SK-N-SH (cell line): ENCODE results near the gene PODXL2. TPM values are rescaled to one million over a fixed set of nuclear protein-coding genes. Genes with fewer than 3 reads are reported as not detected.

ENCODE experiments used
- CTCF ChIA-PET: fragments of 300-600, 350-600 bp; formaldehyde crosslinking; extraction: SDS; loops from one replicate; lab custom pipeline; 2021; lab: Yijun Ruan, JAX
- POLR2A ChIA-PET: fragments of 350-600 bp; sonication (Branson Sonifier 250); formaldehyde crosslinking; extraction: SDS; loops from one replicate; lab custom pipeline; 2020; ENCODE audit warnings: antibody characterized with exemption, inconsistent platforms; lab: Yijun Ruan, JAX
- DNase-seq: peaks from one replicate; pipeline ENCODE4 v3.0.0; 2012
- H2AFZ ChIP-seq: fragments of 200-600 bp; sonication (generic); 2 replicates; pipeline ENCODE4 v1.8.1; 2016; ENCODE audit warnings: antibody characterized with exemption, mild to moderate bottlenecking, low read depth
- H3F3A ChIP-seq: fragments of 200-600 bp; sonication (generic); replicated peaks from 2 replicates; pipeline ENCODE3; 2016; ENCODE audit warnings: antibody characterized with exemption, mild to moderate bottlenecking; ENCODE audit not compliant: insufficient read depth
- H3K27ac ChIP-seq, 2 experiments: fragments of 200-500 bp in 1 of 2; fragments of 200-600 bp in 1 of 2; sonication (Bioruptor generic) in 1 of 2; sonication (generic), shearing (Covaris generic) in 1 of 2; 2 replicates each; pipeline versions ENCODE4 v1.5.1 to v1.6.1; 2014 to 2016; ENCODE audit warnings: low read depth in 2 of 2, inconsistent platforms in 1 of 2, low read length in 1 of 2, mild to moderate bottlenecking in 1 of 2, mixed read lengths in 1 of 2
- H3K27me3 ChIP-seq: fragments of 200-600 bp; sonication (generic), shearing (Covaris generic); 2 replicates; pipeline ENCODE4 v1.6.1; 2016; ENCODE audit warnings: mixed run types; ENCODE audit not compliant: insufficient read depth
- H3K36me3 ChIP-seq, 2 experiments: fragments of 200-500 bp in 1 of 2; fragments of 200-600 bp in 1 of 2; sonication (Bioruptor generic) in 1 of 2; sonication (generic) in 1 of 2; replicated peaks in 1 of 2; 2 replicates each; pipeline versions ENCODE3 to v1.5.1; 2014 to 2016; ENCODE audit warnings: low read length in 1 of 2, mild to moderate bottlenecking in 1 of 2; ENCODE audit not compliant: insufficient read depth in 2 of 2, control insufficient read depth in 1 of 2
- H3K4me1 ChIP-seq, 2 experiments: fragments of 200-500 bp in 1 of 2; fragments of 200-600 bp in 1 of 2; sonication (Bioruptor generic) in 1 of 2; sonication (generic), shearing (Covaris generic) in 1 of 2; 2 replicates each; pipeline versions ENCODE4 v1.5.1 to v1.6.1; 2014 to 2016; ENCODE audit warnings: low read depth in 1 of 2, low read length in 1 of 2, mixed run types in 1 of 2; ENCODE audit not compliant: insufficient read depth in 2 of 2, control insufficient read depth in 1 of 2
- H3K4me2 ChIP-seq: fragments of 200-600 bp; sonication (generic), shearing (Covaris generic); 2 replicates; pipeline ENCODE4 v1.6.1; 2017; ENCODE audit warnings: mixed run types
- H3K4me3 ChIP-seq, 2 experiments: fragments of 200-500 bp in 1 of 2; fragments of 200-600 bp in 1 of 2; sonication (Bioruptor generic) in 1 of 2; sonication (generic), shearing (Covaris generic) in 1 of 2; 2 replicates each; pipeline versions ENCODE4 v1.5.1 to v1.8.1; 2014 to 2016; ENCODE audit warnings: low read depth in 2 of 2, inconsistent platforms in 1 of 2, low read length in 1 of 2, mild to moderate bottlenecking in 1 of 2, mixed read lengths in 1 of 2, moderate library complexity in 1 of 2
- H3K79me2 ChIP-seq: fragments of 200-600 bp; sonication (generic); 2 replicates; pipeline ENCODE4 v1.8.1; 2017; ENCODE audit warnings: mild to moderate bottlenecking; ENCODE audit not compliant: insufficient read depth
- H3K9ac ChIP-seq: fragments of 200-600 bp; sonication (generic); 2 replicates; pipeline ENCODE4 v1.6.1; 2017; ENCODE audit warnings: mixed run types
- H3K9me2 ChIP-seq: fragments of 200-600 bp; sonication (generic); 2 replicates; pipeline ENCODE4 v1.6.1; 2017; ENCODE audit warnings: mixed run types
- H3K9me3 ChIP-seq: fragments of 200-600 bp; sonication (generic); 2 replicates; pipeline ENCODE4 v1.6.1; 2017; ENCODE audit warnings: mixed run types, mild to moderate bottlenecking, moderate library complexity
- H4K20me1 ChIP-seq: fragments of 200-600 bp; sonication (generic); 2 replicates; pipeline ENCODE4 v1.6.1; 2017; ENCODE audit warnings: mild to moderate bottlenecking, mixed run types; ENCODE audit not compliant: insufficient read depth
- CHD2 ChIP-seq: fragments of 150-350 bp; IDR thresholded peaks from 2 replicates; pipeline ENCODE4 v1.6.1; 2018; ENCODE audit warnings: low read length; ENCODE audit not compliant: partially characterized antibody
- EP300 ChIP-seq, 2 experiments: IDR thresholded peaks; 2 replicates each; pipeline versions ENCODE4 v1.4.0 to v1.6.1; 2012; ENCODE audit warnings: borderline replicate concordance in 1 of 2, low read depth in 1 of 2, low read length in 1 of 2
- EZH2phosphoT487 ChIP-seq: fragments of 200-600 bp; sonication (generic); IDR thresholded peaks from 2 replicates; pipeline ENCODE4 v1.6.1; 2017; ENCODE audit warnings: low read depth, mixed run types, mild to moderate bottlenecking, antibody characterized with exemption, moderate library complexity, borderline replicate concordance
- FOSL2 ChIP-seq: IDR thresholded peaks from 2 replicates; pipeline ENCODE4 v1.4.0; 2012; ENCODE audit warnings: low read depth, mild to moderate bottlenecking, moderate library complexity, borderline replicate concordance
- GABPA ChIP-seq: IDR thresholded peaks from 2 replicates; pipeline ENCODE4 v1.4.0; 2012; ENCODE audit warnings: low read depth, mild to moderate bottlenecking
- GATA2 ChIP-seq: sonication (generic); formaldehyde crosslinking; IDR thresholded peaks from 2 replicates; pipeline ENCODE4 v1.5.0; 2020; ENCODE audit warnings: mild to moderate bottlenecking, missing genetic modification reagents
- IRF3 ChIP-seq: fragments of 150-350 bp; IDR thresholded peaks from 2 replicates; pipeline ENCODE4 v1.6.1; 2016; ENCODE audit warnings: mild to moderate bottlenecking, low read depth, low read length
- JUND ChIP-seq: IDR thresholded peaks from 2 replicates; pipeline ENCODE4 v1.4.0; 2012
- MXI1 ChIP-seq: IDR thresholded peaks from 2 replicates; pipeline ENCODE4 v1.6.1; 2012; ENCODE audit warnings: mild to moderate bottlenecking, low read depth, low read length, improper control_type of control experiment
- NRF1 ChIP-seq: IDR thresholded peaks from 2 replicates; pipeline ENCODE4 v1.6.1; 2012; ENCODE audit warnings: low read depth, mild to moderate bottlenecking, low read length
- PBX3 ChIP-seq: IDR thresholded peaks from 2 replicates; pipeline ENCODE4; 2012
- POLR2AphosphoS5 ChIP-seq: IDR thresholded peaks from 2 replicates; pipeline ENCODE4 v1.6.1; 2012; ENCODE audit warnings: low read depth, low read length
- RXRA ChIP-seq: IDR thresholded peaks from 2 replicates; pipeline ENCODE4 v1.4.0; 2012; ENCODE audit warnings: low read depth, mild to moderate bottlenecking, borderline replicate concordance
- SIN3A ChIP-seq: IDR thresholded peaks from 2 replicates; pipeline ENCODE4 v1.6.1; 2012; ENCODE audit warnings: low read depth, mild to moderate bottlenecking, low read length, moderate library complexity, borderline replicate concordance
- TCF12 ChIP-seq: IDR thresholded peaks from 2 replicates; pipeline ENCODE4 v1.4.0; 2012
- TEAD4 ChIP-seq: IDR thresholded peaks from 2 replicates; pipeline ENCODE4 v1.4.0; 2012; ENCODE audit warnings: mild to moderate bottlenecking, borderline replicate concordance; ENCODE audit not compliant: insufficient read depth
- USF1 ChIP-seq: IDR thresholded peaks from 2 replicates; pipeline ENCODE4 v1.4.0; 2012; ENCODE audit warnings: low read depth, borderline replicate concordance
- YY1 ChIP-seq: IDR thresholded peaks from 2 replicates; pipeline ENCODE4 v1.4.0; 2012; ENCODE audit warnings: low read depth, mild to moderate bottlenecking
- ZBTB33 ChIP-seq: IDR thresholded peaks from 2 replicates; pipeline ENCODE4 v1.4.0; 2012; ENCODE audit warnings: low read depth, borderline replicate concordance
- WGBS: methylation state at CpG from one replicate; pipeline ENCODE4 v1.1.6; 2017; ENCODE audit warnings: low lambda C conversion rate; 5-methylcytosine and 5-hydroxymethylcytosine counted together
- polyA plus RNA-seq, 3 experiments: library from polyadenylated mRNA; depleted of rRNA; stranded (reverse); fragments of >200 nt; gene quantifications; 2 replicates each; pipeline ENCODE4 v1.2.3, GENCODE V29; 2012
- TF ChIP-seq, protein P1 (sequence below): fragments of 150-350 bp; IDR thresholded peaks from 2 replicates; pipeline ENCODE4 v1.6.1; 2017; ENCODE audit warnings: antibody characterized with exemption, low read length, low read depth, borderline replicate concordance
- TF ChIP-seq, protein P2 (sequence below): IDR thresholded peaks from 2 replicates; pipeline ENCODE4 v1.4.0; 2012; ENCODE audit warnings: low read depth

The PODXL2 gene
- polyA plus RNA-seq, 1 of the 3 experiments (the other 2 are of a cell fraction) = 27.5 TPM

- no peak overlapping the region for H2AFZ ChIP-seq
- no peaks in the 10 kb centered on the region for H4K20me1 ChIP-seq
- H3K4me1 ChIP-seq = peaks cover 0 to 39% of the 10 kb centered on the region in 2 experiments; a peak in 1 of 4 replicates
- no peak overlapping the region for H3K9ac ChIP-seq
- ChIA-PET POLR2A (interaction anchor here (0.8 to 1.0 kb wide), 2 partner anchors 11 to 44 kb away, joined by 3 read pairs; no protein-coding TSS in a partner anchor), CTCF (interaction anchor here (0.9 to 2.0 kb wide), 6 partner anchors 9 to 124 kb away, joined by 3 to 6 read pairs (median 4); no protein-coding TSS in a partner anchor)
- H3F3A ChIP-seq = no peaks in the 10 kb centered on the region
- H3K4me3 ChIP-seq = no peak overlapping the region
- no peaks in the 10 kb centered on the region for H3K27me3 ChIP-seq
- no peaks in the 10 kb centered on the region for H3K9me3 ChIP-seq
- WGBS = 77% methylated on average over 13 of the region's 13 CpGs
- no peaks in the 10 kb centered on the region for H3K9me2 ChIP-seq
- DNase-seq = no peak
- H3K4me2 ChIP-seq = no peak overlapping the region
- no peaks in the 10 kb centered on the region for H3K79me2 ChIP-seq
- no peaks in the 10 kb centered on the region for H3K36me3 ChIP-seq
- TF ChIP-seq GATA2 (CRISPR knock-in tag) (no peak), EP300 (IDR thresholded peaks at IDR 0.05; ENCODE audit: borderline replicate concordance in 1 of 2, low read depth in 1 of 2, low read length in 1 of 2) (no peak), IRF3 (no peak), MXI1 (no peak), GABPA (no peak), CHD2 (no peak), POLR2AphosphoS5 (no peak), NRF1 (no peak), JUND (no peak), PBX3 (no peak), YY1 (no peak)
- TF ChIP-seq, protein P1, sequence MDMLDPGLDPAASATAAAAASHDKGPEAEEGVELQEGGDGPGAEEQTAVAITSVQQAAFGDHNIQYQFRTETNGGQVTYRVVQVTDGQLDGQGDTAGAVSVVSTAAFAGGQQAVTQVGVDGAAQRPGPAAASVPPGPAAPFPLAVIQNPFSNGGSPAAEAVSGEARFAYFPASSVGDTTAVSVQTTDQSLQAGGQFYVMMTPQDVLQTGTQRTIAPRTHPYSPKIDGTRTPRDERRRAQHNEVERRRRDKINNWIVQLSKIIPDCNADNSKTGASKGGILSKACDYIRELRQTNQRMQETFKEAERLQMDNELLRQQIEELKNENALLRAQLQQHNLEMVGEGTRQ = no peak
- TF ChIP-seq, protein P2, sequence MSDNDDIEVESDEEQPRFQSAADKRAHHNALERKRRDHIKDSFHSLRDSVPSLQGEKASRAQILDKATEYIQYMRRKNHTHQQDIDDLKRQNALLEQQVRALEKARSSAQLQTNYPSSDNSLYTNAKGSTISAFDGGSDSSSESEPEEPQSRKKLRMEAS = no peak
- no peak overlapping the region; a peak in 1 of 4 replicates for H3K27ac ChIP-seq
Measured at GRCh38 chr3:127707851-127708411, 78.9 kb downstream of the PODXL2 start.

GRCh38 chr3:127708837-127709236 lies 79.9 kb downstream of the PODXL2 start:
- WGBS = 88% methylated on average over 2 of the region's 2 CpGs
- no peak overlapping the region for H3K9ac ChIP-seq
- CTCF ChIA-PET = interaction anchor here (0.9 to 1.9 kb wide), 5 partner anchors 8 to 123 kb away, joined by 3 to 5 read pairs (median 4); no protein-coding TSS in a partner anchor
- POLR2A ChIA-PET = no interaction called here
- no peak overlapping the region for H2AFZ ChIP-seq
- no peaks in the 10 kb centered on the region for H3F3A ChIP-seq
- no peak overlapping the region for H3K27ac ChIP-seq
- no peak overlapping the region for H3K4me2 ChIP-seq
- peaks cover 0 to 45% of the 10 kb centered on the region in 2 experiments; a peak in 1 of 4 replicates for H3K4me1 ChIP-seq
- no peaks in the 10 kb centered on the region for H3K79me2 ChIP-seq
- H3K4me3 ChIP-seq = no peak overlapping the region
- no peaks in the 10 kb centered on the region for H3K36me3 ChIP-seq
- no peaks in the 10 kb centered on the region for H4K20me1 ChIP-seq
- no peaks in the 10 kb centered on the region for H3K9me2 ChIP-seq
- no peaks in the 10 kb centered on the region for H3K27me3 ChIP-seq
- DNase-seq = no peak
- no peaks in the 10 kb centered on the region for H3K9me3 ChIP-seq
- TF ChIP-seq TCF12 (no peak), FOSL2 (no peak), TEAD4 (no peak), NRF1 (no peak), RXRA (no peak), EP300 (IDR thresholded peaks at IDR 0.05; ENCODE audit: borderline replicate concordance in 1 of 2, low read depth in 1 of 2, low read length in 1 of 2) (no peak), EZH2phosphoT487 (no peak), ZBTB33 (no peak), USF1 (no peak), SIN3A (no peak)
- TF ChIP-seq, protein P1 = no peak
